Vagina (tissue), 2 donors: Measurements from ENCODE around the gene ENTPD8. TPM values are rescaled to one million over a fixed set of nuclear protein-coding genes. Genes with fewer than 3 reads are reported as not detected.

Source experiments
- DNase-seq, 2 donors: peaks; one replicate each; pipeline ENCODE4 v3.0.0-alpha.2; 2017; ENCODE audit errors: extremely low spot score in 2 of 2
- H3K27ac ChIP-seq: fragments of 200-600 bp; sonication (generic); one replicate; pipeline ENCODE4 v1.5.1; 2019
- H3K27me3 ChIP-seq: fragments of 200-600 bp; sonication (generic); one replicate; pipeline ENCODE4 v1.5.1; 2019
- H3K36me3 ChIP-seq, 2 donors: fragments of 200-600 bp; sonication (generic); one replicate each; pipeline ENCODE4 v1.5.1; 2017 to 2019
- H3K4me1 ChIP-seq: fragments of 200-600 bp; sonication (generic); one replicate; pipeline ENCODE4 v1.5.1; 2019
- H3K4me3 ChIP-seq, 2 donors: fragments of 200-600 bp; sonication (generic); 1 replicate in 1 of 2; 2 replicates in 1 of 2; pipeline ENCODE4 v1.5.1; 2016 to 2019
- H3K9me3 ChIP-seq: fragments of 200-600 bp; sonication (generic); one replicate; pipeline ENCODE4 v1.5.1; 2019
- CTCF ChIP-seq, 3 experiments: fragments of 450-650 bp in 2 of 3; fragments of 200-600 bp in 1 of 3; sonication (generic) in 1 of 3; IDR thresholded peaks; one replicate each; pipeline ENCODE4 v1.5.1; 2017 to 2019; ENCODE audit warnings: antibody characterized with exemption in 3 of 3, mild to moderate bottlenecking in 2 of 3, moderate library complexity in 2 of 3
- POLR2A ChIP-seq, 2 donors: fragments of 450-650 bp; IDR thresholded peaks; one replicate each; pipeline ENCODE4 v1.6.1; 2017; ENCODE audit warnings: antibody characterized with exemption in 2 of 2, mild to moderate bottlenecking in 2 of 2, moderate library complexity in 2 of 2
- POLR2AphosphoS5 ChIP-seq, 2 donors: sonication (generic); formaldehyde crosslinking; IDR thresholded peaks; one replicate each; pipeline ENCODE4 v1.9.0; 2017; ENCODE audit warnings: antibody characterized with exemption in 2 of 2, mild to moderate bottlenecking in 2 of 2, low read depth in 1 of 2; ENCODE audit not compliant: insufficient read depth in 1 of 2
- intact Hi-C: fragments of 100-400 bp; cut with DNase I; formaldehyde crosslinking; loops from one replicate; pipeline ENCODE4 v1.15.1; 2023
- total RNA-seq: library from RNA; depleted of rRNA; stranded (reverse); fragments of >200 nt; gene quantifications from one replicate; pipeline ENCODE4 v1.2.3, GENCODE V29; 2016

The ENTPD8 gene
- total RNA-seq, 1 donor from 2014 or later = not detected

GRCh38 chr9:137404961-137405567, 36.1 kb downstream of the ENTPD8 start:
- no peak for DNase-seq
- no peak for TF ChIP-seq POLR2AphosphoS5 (IDR thresholded peaks at IDR 0.05; ENCODE audit: insufficient read depth in 1 of 2, low read depth in 1 of 2)
- TF ChIP-seq POLR2A (IDR thresholded peaks at IDR 0.05) = no peak
- TF ChIP-seq CTCF (IDR thresholded peaks at IDR 0.05) = no peak
- Histone ChIP-seq H3K4me3 (no peak overlapping the region), H3K27ac (no peak overlapping the region), H3K4me1 (peaks cover 16% of the 10 kb centered on the region), H3K27me3 (no peaks in the 10 kb centered on the region), H3K9me3 (no peaks in the 10 kb centered on the region), H3K36me3 (no peaks in the 10 kb centered on the region)
- intact Hi-C loops = loop anchor here (5.0 kb wide), 1 partner anchor 108 kb away; no protein-coding TSS in a partner anchor

- H3K9me3 ChIP-seq = no peaks in the 10 kb centered on the region
- intact Hi-C loops = no loop called here
- no peak for TF ChIP-seq POLR2A (IDR thresholded peaks at IDR 0.05)
- TF ChIP-seq CTCF (IDR thresholded peaks at IDR 0.05) = no peak
- no peak for TF ChIP-seq POLR2AphosphoS5 (IDR thresholded peaks at IDR 0.05; ENCODE audit: insufficient read depth in 1 of 2, low read depth in 1 of 2)
- H3K36me3 ChIP-seq = no peaks in the 10 kb centered on the region
- peaks cover 16% of the 10 kb centered on the region for H3K4me1 ChIP-seq
- DNase-seq = no peak
- no peak overlapping the region for H3K27ac ChIP-seq
- H3K27me3 ChIP-seq = no peaks in the 10 kb centered on the region
- no peak overlapping the region for H3K4me3 ChIP-seq
Observed at GRCh38 chr9:137403269-137403668, 37.9 kb downstream of the ENTPD8 start.

GRCh38 chr9:137402746-137403145, 38.4 kb downstream of the ENTPD8 start:
- intact Hi-C loops = no loop called here
- TF ChIP-seq CTCF (IDR thresholded peaks at IDR 0.05) = no peak
- no peak for TF ChIP-seq POLR2A (IDR thresholded peaks at IDR 0.05)
- TF ChIP-seq POLR2AphosphoS5 (IDR thresholded peaks at IDR 0.05; ENCODE audit: insufficient read depth in 1 of 2, low read depth in 1 of 2) = no peak
- no peaks in the 10 kb centered on the region for H3K27me3 ChIP-seq
- no peak overlapping the region for H3K27ac ChIP-seq
- no peaks in the 10 kb centered on the region for H3K9me3 ChIP-seq
- peaks cover 15% of the 10 kb centered on the region for H3K4me1 ChIP-seq
- no peak overlapping the region for H3K4me3 ChIP-seq
- no peaks in the 10 kb centered on the region for H3K36me3 ChIP-seq
- no peak for DNase-seq

GRCh38 chr9:137398561-137399468, 42.3 kb downstream of the ENTPD8 start:
- intact Hi-C loops = no loop called here
- Histone ChIP-seq H3K9me3 (no peaks in the 10 kb centered on the region), H3K27ac (no peak overlapping the region), H3K36me3 (no peaks in the 10 kb centered on the region), H3K4me1 (no peaks in the 10 kb centered on the region), H3K27me3 (no peaks in the 10 kb centered on the region), H3K4me3 (no peak overlapping the region)
- TF ChIP-seq CTCF (IDR thresholded peaks at IDR 0.05) = no peak
- no peak for TF ChIP-seq POLR2A (IDR thresholded peaks at IDR 0.05)
- no peak for TF ChIP-seq POLR2AphosphoS5 (IDR thresholded peaks at IDR 0.05; ENCODE audit: insufficient read depth in 1 of 2, low read depth in 1 of 2)
- DNase-seq = no peak
